GM18502 (cell line): Measurements from ENCODE around the gene SLC9C2.
"Not testable (repeated sequence)": the region's sequence is repeated elsewhere in the genome, so short reads cannot be mapped to it uniquely, and the experiment has no call there.

Experiments
- ATAC-seq: cut with Tn5 transposase; IDR thresholded peaks from one replicate; pipeline ENCODE4 v1.9.1; 2021; ENCODE audit warnings: mild to moderate bottlenecking; ENCODE audit not compliant: unreplicated experiment, poor library complexity

The SLC9C2 gene, protein sequence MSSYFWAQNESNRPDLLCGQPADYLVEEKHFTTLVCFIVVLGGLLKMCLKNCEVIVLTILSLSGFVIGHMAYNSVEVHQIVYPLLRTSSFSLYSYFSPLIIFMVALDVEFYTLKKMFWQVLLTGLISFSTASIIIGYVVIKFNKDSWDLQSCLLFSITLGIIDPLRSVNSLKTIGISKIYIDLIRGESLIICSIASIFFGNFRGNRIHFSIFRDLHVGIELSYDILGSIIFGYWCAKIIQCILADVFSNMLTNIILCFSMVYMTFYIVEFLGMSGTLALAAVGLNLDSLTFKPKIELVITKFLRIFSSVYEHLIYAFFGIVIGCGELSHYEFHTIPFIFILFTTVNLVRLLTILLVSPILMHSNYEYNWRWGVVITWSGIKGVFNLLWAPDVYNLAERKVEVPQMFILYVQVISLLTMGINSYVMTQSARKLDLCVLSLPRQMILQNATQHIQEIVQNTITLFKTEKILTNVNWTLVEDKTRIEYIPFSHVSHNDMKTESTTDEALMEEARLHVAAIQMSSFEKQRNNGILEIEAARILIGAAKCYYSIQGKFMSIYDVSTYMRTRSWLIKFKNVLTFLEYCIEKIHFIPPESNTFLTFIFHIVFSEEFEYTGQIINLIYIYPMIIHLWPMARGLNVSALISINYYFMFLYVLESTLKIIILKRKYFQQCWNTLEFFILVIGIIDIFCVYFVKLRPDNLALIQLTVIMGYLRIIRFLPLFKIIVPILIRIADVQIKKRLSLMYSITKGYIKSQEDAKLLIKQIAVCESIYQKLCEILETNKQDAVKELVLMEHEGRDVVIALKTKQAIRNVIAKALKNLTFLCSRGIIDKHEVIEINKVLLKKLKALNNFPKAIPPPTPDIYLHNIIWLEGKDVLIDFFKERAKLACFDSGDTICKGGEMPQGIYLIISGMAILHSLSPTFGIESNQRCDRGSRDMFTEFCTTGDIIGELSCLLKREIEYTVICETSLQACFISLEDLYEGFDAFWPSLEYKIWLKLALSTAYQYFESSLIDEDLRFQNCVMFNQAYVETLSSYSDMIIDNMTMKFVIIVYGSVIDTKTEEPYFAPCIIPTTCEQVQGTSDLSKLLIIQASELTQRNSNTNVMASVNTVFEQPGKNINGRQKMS

DNA sequence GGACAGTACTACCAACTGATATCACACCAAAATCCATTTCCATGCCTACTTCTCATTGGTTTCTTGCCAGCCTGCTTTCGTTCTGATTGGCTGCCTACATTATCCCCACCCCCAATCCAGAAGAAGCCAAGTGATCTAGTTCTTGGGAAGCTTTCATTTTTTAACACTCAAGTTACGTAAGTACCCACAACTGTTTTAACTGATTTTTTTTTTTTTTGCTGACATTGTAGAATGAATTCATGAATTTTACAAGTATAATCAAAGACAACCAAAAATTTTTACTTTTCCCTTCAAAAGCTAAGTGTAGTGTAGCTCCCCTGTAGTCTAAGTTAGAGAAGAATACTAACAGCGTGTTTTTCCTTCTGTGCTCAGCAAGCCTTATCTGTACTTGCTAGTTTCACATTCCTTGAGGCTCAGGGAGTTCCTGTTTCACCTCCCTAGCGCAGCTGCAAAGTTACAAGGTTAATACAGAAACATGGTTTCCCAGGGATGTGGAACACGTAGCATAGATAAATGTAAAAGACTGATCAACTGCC, at the start of gene SLC9C2:
Gene SLC9C2, minus strand, starts transcription at position 17 of the 536 bp plus-strand sequence. CDS start 1,296 bp downstream, outside the sequence.
- no peak for ATAC-seq

DNA sequence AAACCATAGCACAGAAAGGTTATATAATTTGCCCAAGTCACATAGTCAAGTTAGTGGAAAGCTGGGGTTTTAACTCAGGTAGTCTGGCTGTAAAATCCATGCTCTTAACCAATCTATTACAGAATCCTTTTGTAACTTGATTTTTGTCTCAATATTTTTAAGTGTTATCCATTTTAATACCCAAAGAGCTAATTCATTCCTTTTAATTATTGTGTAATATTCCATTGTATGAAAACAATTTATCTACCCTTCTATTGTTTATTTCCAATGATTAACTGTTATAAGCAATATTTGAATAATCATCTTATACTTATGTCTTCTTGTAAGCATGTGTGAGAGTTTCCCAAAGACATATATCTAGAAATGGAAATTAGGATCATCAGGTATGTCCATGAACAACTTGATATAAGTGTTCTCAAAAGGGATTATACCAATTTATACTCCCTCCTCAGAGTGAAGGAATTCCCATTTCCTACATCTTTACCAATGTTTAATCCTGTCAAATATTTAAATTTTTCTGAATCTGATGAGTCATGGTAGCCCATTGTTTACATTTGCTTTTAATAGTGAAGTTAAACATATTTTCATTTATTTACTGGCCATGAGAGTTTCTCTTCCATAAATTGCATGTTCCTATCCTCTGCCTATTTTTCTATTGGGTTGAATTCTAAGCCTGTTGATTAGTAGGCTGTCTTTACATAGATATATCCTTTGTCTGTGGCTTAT, 46.2 kb upstream of the SLC9C2 start:
- no peak for ATAC-seq

DNA sequence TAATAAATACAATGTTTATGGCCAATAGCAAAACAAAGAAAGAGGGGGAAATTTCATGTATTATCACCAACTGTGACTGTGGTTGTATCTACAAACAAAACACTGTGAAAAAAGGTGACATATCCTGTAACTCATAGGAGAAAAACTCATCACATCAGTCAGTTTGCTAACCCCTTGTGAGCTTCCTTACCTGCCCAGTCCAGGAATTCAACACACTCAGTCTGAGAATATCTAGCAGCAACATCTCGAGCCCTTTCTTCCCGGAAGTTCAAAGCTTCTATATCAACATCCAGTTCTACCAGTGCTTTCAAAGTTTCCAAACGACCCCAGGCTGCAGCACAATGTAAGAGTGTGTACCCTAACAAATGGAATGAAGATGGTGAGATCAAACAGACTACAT, 43.8 kb upstream of the SLC9C2 start:
- no peak for ATAC-seq

DNA sequence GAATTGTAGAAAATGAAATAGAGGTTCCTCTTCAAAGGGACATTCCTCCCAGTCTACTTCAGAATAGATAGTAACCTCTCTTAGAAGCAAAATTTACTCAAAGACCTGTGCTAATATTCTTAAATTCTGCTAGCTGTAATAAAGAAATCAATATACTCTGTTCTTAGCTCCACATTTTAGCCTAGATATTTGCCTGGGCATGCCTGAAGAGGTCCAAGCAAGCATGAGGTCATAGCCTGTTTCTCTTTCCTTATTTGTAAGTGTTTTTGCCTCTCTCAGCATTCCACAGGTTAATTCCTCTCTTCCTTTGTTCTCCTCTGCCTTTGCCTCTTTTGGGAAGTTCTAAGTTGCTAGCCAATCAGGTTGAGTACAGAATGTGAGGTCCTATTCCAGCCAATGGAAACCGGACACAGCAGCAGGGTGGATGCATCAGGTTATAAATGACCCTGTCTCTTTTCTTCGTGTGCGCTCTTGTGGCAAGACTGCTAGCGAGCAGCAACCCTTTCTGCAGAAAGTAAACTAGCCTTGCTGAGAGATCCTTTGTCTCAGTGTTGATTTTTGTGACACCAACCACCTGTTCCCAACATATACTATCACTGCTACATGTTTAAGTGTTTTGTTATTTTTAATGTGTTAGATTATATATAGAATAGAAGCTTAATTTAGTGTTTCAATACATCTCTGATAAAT, 39.7 kb upstream of the SLC9C2 start:
- ATAC-seq: not testable (repeated sequence)

DNA sequence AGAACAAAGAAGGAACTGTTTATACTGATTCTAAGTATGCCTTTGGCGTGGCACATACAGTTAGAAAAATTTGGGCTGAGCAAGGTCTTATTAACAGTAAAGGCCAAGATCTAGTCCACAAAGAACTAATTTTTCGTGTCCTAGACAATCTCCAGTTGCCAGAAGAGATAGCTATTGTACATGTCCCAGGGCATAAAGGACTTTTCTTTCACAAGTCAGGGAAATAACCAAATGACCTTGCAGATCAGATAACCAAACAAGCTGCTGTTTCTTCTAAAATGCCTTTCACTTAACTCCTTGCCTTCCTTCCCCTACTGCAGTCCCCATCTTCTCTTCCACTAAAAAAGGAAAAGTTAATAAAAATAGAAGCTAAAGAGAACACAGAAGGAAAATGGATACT, 36.2 kb upstream of the SLC9C2 start:
- no peak for ATAC-seq

DNA sequence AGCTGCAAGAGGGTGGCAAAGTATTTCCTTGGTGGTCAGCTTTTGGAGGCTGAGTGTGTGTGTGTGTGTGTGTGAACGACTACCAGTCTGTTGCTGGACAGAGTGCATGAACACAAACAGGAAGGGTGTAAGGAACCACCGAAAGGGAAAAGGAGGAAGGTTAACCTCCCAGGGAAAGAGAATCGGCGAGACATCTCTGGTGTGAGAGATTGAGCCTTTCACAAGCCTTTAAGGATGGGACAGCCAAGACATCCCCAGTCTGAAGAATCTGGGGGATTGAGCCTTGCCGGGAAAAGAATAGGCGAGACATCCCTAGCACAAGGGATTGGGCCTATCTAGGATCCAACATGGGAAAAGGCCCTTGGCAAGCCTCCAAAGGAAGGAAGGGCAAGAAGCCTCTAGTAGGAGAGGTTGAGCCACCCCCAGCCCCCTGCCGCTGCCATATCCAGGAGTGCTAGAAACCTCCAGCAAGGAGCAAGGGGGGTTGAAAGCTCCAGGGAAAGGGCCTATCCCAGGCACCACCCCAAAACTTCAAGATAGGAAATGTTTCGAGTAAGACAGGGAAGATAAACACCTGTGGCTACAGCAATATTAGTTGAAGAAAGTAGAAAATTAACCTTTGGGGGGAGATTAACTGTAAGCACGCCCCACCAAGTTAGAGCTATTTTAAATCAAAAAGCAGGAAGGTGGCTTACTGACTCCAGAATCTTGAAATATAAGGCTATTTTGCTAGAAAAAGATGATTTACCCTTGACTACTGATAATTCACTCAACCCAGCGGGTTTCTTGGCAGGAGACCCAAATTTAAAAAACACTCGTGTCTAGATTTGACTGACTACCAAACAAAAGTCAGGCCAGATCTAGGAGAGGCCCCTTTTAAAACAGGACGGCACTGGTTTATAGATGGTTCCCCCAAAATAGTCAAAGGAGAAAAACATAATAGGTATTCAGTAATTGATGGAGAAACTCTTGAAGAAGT, 35.5 kb upstream of the SLC9C2 start:
- no peak for ATAC-seq

DNA sequence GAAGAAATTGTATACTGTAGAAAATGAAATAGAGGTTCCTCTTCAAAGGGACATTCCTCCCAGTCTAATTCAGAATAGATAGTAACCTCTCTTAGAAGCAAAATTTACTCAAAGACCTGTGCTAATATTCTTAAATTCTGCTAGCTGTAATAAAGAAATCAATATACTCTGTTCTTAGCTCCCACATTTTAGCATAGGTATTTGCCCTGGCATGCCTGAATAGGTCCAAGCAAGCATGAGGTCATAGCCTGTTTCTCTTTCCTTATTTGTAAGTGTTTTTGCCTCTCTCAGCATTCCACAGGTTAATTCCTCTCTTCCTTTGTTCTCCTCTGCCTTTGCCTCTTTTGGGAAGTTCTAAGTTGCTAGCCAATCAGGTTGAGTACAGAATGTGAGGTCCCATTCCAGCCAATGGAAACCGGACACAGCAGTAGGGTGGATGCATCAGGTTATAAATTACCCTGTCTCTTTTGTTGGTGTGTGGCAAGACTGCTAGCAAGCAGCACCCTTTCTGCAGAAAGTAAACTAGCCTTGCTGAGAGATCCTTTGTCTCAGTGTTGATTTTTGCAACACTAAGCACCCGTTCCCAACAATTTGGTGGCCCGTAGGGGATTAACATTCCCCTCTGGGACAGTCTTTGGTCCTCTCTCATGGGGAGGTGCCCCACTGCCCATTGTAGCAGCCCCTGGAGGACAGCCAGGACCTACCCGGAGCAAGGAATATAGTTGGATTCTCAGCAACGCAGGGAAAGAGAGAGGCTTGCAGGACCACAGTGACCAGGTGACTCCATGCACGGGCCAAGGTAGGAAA, 34.6 kb upstream of the SLC9C2 start:
- ATAC-seq: not testable (repeated sequence)

DNA sequence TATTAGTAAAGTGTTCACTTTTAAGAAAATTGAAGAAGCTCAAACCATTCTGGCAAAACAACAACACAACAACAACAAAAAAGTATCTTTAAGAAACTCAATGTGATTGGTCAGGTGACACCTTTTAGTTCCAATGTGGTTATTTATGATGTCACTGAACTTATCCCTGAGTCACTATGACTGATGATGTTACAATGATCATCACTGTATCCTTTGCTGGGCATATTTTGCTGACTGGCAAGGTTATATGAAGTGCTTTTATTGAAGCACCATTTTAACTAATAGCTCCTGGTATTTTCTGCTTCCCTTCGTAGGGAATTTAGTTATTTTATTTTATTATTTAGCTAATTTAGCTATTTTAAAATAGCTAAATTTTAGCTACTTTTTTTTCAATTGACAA, 32.2 kb upstream of the SLC9C2 start, which contains the start of gene TEX50:
Gene TEX50, plus strand, starts transcription at position 223 of the 400 bp plus-strand sequence. CDS start 184 bp downstream, outside the sequence.
- no peak for ATAC-seq

DNA sequence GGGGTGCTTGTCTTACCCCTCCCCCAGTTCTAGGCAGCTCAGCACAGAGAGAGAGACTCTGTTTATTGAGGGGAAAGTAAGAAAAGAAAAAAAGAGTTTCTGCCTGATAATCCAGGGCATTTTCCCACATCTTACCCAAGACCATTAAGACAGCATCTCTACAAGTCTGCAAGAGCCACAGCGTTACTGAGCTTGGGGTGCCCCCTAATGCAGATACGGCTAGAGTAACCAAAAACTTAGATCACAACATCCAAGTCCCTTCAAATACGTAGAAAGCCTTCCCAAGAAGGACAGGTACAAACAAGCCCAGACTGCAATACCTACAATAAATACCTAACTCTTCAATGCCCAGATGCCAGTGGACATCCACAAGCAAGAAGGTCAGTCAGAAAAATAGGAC, 26.0 kb upstream of the SLC9C2 start:
- ATAC-seq: no peak

DNA sequence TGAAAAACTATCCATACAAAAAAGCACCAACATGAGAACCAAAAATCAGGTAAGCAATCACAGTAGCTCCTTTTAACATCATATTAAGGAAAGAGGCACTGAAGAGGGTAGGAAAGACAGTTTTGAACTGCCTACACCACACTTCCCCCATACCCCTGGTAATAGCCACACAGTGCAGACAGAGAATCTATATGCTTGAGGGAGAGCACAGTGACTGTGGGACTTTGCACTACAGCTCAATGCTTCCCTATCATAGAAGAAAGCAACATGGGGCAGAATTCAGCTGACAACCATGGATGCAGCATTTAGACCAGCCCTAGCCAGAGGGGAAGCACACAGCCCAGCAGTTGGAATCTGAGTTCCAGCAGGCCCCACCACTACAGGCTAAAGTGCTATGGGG, 24.4 kb upstream of the SLC9C2 start:
- ATAC-seq: no peak

DNA sequence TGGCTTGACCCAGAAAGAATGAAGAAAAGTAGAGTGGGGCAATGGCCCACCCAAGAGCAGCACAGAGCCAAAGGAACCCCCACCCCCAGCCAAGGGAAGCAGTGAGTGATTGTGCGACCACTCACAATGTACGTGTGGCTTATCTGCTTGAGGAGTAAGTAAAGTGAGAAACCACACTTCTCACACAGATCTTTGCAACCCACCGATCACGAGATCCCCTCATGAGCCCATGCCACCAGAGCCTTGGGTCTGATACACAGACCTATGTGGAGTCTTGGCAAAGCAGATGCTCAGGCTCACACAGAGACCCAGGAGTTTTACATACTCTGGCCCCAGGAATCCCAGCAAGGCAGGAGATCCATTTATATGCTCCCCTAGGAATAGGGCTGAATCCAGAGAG, 14.0 kb upstream of the SLC9C2 start:
- ATAC-seq: no peak

DNA sequence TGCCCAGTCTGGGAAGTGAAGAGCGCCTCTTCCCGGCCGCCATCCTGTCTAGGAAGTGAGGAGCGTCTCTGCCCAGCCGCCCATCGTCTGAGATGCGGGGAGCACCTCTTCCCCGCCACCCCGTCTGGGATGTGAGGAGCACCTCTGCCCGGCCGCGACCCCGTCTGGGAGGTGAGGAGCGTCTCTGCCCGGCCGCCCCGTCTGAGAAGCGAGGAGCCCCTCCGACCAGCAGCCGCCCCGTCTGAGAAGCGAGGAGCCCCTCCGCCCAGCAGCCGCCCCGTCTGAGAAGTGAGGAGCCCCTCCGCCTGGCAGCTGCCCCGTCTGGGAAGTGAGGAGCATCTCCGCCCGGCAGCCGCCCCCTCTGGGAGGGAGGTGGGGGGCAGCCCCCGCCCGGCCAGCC, 10.2 kb upstream of the SLC9C2 start:
- ATAC-seq: not testable (repeated sequence)

DNA sequence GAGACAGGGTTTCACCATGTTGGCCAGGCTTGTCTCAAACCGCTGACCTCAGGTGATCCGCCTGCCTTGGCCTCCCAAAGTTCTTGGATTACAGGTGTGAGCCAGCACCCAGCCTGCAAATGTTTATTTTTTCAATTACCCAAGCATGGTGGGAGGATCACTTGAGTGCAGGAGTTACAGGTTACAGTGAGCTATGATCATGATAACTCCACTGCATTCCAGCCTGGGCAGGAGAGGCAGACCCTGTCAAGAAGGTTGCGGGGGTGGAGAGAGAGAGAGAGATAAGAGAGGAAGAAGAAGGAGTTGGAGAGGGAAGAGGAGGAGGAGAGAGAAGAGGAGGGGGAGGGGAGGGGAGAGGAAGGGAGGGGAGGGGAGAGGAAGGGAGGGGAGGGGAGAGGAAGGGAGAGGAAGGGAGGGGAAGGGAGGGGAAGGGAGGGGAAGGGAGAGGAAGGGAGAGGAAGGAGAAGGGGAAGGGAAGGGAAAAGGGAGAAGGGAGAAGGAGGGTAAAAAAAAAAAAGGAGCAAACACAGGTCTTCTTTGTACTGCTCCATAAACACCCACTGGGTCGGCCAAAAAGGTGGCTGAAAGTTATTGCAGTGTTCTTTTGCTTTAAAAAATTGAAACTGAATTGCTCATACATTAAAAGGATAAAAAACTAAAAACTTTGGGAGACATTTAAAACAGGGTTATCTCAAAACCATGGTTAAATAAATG, 5.8 kb upstream of the SLC9C2 start:
- ATAC-seq: no peak

DNA sequence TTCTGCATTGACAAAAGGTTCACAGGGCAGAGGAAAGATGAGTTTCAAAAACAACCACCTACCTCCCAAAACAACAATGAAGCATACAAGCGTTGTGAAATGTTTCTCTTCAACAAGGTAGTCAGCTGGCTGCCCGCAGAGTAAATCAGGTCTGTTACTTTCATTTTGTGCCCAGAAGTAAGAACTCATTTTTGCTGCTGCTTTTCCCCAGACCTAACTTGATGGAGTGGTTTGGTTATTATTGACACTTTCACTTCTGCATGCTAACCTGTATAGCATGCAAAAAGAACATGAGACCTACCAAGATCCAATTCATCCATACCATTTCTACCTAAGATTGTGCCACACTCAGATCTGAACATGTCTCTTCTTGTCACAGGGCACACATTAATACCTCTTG, 1.3 kb downstream of the SLC9C2 start:
- no peak for ATAC-seq

DNA sequence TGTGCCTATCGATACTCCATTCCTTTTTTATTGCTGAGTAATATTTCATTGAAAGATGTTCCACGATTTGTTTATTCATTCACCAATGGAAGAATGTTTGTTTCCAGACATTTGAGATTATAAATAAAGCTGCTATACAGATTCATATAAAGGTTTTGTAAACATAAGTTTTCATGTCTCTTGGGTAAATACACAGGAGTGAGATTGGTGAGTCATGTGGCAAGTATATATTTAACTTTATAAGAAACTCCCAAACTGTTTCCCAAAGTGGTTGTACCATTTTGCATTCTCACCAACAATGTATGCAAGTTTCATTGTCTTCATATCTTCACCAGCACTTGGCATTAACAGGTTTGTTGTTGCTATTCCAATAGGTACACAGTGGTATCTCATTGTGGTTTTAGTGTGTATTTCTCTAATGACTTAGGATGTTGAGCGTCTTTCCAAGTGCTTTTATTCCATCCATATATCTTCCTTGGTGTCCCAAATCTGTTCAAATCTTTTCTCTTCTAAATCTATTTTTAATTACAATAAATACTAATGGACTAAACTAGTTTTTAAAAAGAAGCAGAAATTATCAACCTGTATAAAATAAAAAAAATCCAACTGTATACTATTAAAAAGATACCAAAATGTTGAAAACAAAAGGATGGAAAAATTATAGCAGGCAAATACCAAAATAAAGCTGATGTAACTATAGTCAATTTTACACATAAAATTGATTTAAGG, 6.6 kb downstream of the SLC9C2 start:
- ATAC-seq: no peak

DNA sequence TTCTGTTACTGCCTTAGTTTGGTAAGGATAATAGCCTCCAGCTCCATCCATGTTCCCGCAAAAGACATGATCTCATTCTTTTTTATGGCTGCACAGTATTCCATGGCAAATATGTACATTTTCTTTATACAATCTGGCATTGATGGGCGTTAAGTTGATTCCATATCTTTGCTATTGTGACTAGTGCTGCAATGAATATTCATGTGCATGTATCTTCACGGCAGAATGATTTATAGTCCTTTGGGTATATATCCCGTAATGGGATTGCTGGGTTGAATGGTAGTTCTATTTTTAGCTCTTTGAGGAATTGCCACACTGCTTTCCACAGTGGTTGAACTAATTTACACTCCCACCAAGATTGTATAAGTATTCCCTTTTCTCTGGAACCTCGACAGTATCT, 11.7 kb downstream of the SLC9C2 start:
- not testable (repeated sequence) for ATAC-seq
